Muscle of back (tissue), 11 donors: Measurements from ENCODE around the gene CRABP2. TPM values are rescaled to one million over a fixed set of nuclear protein-coding genes. Genes with fewer than 3 reads are reported as not detected.

ENCODE experiments used
- DNase-seq, 3 donors: peaks; one replicate each; pipeline versions ENCODE4 v3.0.0 to v3.0.0-alpha.2; 2013
- polyA plus RNA-seq, 10 donors: library from polyadenylated mRNA; unstranded; fragments of 120-200 nt; gene quantifications; one replicate each; pipeline ENCODE4 v1.2.1, GENCODE V29; 2013; ENCODE audit not compliant: insufficient read length in 10 of 10

Gene CRABP2
- polyA plus RNA-seq, 10 donors = 191 to 363 (median 287) TPM

DNA sequence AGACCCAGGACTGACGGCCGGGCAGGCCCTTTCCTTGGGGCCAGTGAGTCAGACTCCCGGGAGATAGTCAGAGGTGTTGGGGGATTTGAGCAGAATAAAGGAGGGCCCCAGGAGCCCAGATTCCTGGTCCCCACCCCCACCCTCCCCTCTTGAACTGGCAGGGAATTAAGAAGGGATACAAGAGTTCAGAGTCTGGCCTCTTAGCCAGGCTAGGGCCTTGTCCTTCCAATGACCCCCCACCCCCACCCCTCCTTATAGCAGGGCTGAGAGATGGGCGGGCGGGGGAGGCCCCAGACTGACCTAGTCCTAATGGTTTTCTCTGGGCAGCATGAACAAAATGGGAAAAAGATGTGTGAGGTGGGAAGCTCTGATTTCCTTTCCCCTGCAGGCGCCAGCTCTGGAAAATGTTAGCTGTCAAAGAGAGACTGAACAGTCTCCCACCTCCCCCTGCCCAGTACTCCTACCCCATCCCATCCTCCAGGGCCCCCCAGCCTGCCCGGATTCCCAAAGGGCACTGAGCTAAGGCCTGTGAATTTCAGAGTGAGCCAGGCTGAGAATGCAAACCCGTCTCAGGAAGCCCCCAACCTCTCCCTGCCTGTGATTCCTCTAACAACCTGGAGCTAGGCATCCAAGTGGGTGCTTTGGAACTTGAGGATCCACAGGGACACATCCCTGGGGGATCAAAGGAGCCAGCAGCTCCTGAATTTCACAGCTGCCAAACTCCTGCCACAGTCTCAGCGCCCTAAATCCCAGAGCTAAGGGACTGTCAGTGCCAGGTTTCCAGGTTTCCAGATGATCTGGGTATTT is 5.8 kb upstream of the CRABP2 start:
- DNase-seq = peak in 2 of 3 donors; percentile 67 to 78

DNA sequence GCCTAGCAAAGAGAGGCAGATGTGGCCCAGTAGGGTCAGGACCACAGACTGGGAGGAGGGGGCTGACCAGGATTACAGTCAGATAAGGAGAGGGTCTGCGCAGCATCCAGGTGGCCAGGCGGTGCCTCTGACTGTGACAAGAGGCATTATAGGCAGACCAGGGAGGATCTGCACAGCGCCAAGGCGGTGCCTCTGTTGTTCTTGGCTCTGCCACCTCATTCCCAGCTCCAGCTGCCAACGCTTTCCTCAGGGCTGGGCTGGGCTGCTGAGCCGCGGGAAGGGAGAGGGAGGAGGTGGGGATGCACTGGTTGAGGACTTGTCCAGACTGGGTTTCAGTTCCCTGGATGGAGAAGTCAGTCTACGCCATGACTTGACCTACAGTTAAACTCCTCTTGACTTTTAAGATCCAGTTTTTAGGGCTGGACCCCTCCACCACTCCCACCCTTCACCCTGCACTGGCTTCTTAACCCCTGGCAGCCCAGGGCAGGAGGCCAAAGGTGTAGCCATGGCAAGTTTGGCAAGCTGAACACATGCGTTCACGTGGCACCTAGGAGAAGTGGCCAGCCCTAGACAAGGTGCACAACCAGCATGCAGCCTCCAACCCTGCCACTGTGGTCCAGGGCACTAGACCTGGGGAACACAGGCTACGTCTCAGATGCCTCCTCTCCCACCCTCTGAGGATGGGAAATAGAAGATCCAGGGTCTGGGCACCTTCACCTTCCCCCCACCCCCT is 4.5 kb upstream of the CRABP2 start:
- peak in 2 of 3 donors; percentile 63 to 70 for DNase-seq

DNA sequence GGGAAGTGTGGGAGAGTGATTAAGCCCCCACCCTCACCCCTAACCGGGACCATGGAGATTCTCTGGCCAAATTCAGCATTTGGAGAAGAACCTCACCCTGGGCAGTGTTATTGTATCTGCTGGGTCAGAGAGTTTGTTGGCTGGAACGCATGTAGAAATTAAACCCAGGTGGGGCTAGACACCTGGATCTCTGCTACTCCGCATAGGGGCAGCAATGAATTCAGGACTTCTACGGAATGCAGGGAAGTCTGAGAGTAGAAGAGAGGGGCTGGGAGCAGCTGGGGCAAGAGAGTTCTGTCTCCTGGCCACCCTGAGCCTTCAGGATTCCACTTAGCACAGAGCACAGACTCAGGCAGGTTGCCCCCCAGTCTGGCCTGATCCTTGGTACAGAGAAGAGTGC is 3.6 kb upstream of the CRABP2 start:
- peak in 1 of 3 donors; percentile 48 for DNase-seq

DNA sequence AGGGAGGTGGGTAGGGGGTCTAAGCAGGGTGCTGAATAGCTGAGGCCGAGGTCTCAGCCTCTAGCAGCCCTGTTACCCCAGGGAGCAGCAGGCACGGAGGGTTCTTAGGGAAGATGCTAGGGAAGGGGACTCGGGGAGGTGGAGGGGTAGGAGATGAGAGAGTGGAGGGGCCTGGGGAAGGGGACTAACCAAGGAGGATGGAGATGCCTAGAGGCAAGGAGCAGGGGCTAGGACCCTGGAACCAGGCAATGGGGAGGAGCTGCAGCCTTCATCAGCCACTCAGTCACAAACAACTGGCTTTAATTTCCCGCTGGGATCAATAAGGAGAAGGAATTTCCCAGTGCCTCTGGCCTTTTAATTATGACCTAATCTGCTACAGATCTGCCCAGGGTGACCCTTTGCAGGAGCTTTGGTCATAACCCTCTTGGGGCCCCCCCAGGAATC is 2.9 kb upstream of the CRABP2 start:
- DNase-seq = no peak

DNA sequence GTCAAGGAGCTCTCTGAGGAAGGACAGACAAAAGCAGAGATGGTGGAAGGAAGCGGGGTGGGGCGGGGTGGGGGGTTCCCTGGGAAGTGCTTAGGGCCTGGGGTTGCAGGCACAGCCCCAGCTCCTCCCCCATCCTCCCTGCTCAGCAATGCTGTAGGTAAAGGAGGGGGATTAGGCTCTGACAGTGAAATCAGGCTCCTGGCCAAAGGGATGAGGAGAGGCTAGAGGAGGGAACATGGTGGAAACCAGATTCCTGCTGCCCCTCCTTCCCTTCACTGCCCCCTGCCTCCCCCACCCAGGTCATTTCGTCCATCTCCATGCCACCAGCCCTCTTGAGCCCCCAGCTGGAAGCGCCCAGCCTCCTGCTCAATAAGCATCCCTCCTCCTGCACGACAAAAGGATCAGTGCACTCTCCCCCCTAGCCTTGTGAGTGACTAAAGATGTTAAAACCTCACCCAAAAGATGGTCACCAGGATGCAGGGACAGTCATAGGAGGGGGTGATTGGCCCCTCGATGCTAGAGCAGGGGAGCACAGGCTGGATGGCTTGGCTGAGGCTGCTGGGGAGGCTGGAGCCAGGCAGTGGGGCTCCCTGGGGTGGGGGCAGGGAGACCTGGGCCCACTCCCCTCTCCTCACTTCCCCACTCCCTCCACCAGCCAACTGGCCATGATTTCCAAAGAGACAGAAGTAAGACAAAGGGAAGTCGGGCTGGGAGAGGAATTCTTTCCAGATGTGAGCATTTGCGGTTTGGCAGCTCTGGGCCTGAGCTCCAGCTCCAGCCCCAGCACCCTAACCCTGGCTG is 2.2 kb upstream of the CRABP2 start:
- peak; percentile 68 to 94 (median 85) for DNase-seq

DNA sequence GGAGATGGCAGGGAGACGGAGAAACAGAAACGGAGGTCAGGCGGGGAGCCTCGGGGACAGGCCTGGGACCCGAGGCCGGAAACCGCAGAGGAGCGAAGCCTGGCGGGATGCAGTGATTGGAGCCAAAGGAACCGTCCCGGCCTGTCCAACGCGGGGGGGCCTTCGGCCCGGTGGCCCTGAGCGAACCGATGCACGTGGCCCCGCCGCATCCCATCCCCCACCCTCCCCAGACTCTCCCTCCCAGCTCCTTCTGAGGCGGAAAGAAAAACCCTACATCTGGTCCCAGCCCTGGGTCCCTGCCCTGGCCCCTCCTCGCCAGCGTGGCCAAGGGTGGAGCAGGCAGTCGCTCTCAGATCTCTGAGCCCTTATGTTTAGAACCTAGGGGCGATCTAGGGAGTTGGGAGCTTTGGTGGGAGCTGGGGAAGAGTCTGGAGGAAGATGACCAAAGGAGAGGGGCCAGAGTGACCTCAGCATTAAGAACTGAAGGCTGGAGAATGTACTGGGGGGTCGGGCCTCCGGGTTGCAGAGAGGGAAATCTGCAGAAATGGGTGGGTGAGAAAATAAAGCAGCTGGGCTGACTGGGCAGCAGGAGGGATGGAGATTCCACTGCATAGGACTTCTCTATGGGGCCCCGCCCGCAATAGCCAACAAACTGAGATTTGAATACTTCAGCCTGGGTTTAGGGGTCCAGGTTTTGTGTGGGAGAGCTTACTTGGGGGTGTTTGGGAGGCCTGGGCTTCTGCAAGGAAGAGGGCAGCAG is 1.5 kb upstream of the CRABP2 start:
- peak; percentile 82 to 97 (median 94) for DNase-seq

DNA sequence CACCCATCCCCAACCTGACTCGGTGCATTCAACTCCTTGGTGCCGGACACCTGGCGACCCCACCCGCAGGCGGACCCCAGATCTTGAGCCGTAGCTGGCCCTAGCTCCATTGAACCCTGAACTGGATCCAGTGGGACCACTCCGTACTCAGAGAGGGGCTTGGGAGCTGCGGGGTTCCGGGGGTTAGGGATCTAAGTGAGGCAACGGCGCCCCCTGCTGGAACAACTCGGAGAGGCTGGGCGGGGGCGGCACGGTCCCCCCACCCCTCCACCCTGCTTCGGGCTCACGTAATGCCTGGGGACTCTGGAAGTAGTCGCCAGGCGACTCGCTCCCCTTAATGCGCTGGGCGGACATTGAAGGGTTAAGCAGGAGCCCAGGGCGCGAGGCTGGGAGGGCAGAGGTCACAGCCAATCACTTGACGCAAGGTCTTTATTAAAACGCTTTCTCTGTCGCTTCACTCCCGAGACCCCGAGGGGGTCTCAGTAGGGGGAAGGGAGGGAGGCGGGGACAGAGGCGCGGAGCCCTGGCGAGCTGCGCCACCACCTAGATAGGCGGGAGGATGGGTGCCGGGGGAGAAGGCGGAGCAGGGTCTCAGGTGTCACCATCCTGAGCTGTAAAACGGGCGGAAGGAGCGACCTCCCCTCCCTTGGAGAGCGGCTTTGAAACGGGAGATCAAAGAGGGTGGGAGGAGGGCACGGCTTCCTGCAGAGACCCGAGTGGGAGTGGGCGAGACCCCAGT is 704 bp upstream of the CRABP2 start:
- DNase-seq = peak; percentile 78 to 96 (median 89)

DNA sequence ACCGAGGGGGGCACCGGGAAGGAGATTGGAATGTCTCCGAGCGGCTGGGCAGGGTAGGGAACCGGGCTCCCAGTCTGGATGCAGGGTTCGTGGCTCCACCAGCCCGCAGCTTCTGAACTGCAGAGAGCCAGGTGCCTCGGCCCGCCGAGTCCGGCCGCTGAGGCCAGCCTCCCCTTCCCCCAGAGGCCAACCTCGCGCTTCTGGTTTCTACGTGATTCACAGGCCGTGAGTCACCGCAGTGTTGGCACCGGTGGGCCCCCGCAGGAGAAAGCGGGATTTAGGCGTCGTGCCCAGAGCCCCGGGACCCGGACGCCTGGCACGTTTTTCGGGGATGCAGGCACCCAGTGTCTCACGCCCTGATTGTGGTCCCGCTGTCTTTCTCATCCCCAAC is 458 bp downstream of the CRABP2 start:
- peak in 1 of 3 donors; percentile 69 for DNase-seq

DNA sequence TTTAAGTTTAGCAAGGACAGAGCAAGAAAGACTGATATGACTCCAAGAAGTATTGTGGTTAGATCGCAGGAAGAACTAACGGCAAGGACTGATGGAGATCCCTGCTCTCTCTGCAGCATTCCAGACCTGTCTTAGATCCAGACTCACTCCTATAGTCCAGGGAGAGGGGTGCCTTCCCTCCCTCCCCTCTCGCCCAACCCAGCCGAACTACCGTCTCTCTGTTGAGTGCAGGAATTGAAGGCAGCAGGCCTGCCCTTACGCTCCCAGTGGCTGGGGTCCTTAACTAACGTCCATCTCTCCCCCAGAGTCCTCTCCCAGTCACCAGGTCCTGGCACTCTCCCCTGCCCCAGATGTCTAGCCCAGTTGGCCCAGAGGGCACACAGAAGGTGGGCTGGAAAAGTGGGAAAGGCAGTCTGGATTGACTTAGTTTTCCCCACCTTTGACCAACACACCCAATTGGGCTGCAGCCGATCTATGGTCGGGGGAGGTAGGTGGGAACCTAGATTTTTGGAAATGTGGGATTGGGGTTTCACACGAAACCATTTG is 1.1 kb downstream of the CRABP2 start:
- DNase-seq = peak in 1 of 3 donors; percentile 50

DNA sequence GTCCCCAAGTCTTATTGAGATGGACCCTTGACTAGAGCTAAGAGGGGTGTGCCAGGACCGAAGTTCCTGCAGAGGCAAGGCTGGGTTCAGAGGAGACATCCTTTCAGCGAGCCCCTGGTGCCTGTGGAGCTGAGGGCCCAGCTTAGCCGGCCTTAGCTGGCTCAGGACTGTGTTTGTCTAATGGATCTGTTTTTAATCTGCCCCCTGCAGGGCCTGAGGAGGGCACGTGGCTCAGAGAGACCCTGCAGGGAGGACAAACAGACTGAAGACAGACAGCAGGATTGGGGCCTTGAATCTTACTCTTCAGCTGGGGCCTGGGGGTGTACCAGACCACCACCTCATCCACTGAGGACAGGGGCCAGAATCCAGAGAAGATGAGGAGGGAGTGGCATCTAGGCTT is 1.6 kb downstream of the CRABP2 start:
- peak in 1 of 3 donors; percentile 26 for DNase-seq

DNA sequence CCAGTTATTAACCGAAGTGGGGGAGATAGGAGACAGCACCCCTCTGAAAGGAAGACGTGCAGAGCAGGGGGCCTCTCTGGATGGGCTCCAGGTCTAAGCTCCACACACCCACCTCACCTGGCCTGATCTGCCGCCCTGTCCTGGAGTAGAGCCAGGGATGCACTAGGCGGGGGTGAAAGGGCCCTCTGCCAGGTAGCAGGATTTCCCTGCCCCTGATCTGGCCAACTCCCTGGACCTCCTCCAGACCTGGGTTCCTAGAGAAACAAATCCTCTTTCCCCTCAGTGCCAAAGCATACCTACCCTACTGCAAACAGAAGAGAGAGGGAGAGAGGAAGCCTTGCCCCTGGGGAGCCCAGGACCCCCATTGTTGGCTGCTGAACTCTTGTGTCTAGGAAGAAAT is 2.0 kb downstream of the CRABP2 start:
- DNase-seq = peak in 1 of 3 donors; percentile 21

DNA sequence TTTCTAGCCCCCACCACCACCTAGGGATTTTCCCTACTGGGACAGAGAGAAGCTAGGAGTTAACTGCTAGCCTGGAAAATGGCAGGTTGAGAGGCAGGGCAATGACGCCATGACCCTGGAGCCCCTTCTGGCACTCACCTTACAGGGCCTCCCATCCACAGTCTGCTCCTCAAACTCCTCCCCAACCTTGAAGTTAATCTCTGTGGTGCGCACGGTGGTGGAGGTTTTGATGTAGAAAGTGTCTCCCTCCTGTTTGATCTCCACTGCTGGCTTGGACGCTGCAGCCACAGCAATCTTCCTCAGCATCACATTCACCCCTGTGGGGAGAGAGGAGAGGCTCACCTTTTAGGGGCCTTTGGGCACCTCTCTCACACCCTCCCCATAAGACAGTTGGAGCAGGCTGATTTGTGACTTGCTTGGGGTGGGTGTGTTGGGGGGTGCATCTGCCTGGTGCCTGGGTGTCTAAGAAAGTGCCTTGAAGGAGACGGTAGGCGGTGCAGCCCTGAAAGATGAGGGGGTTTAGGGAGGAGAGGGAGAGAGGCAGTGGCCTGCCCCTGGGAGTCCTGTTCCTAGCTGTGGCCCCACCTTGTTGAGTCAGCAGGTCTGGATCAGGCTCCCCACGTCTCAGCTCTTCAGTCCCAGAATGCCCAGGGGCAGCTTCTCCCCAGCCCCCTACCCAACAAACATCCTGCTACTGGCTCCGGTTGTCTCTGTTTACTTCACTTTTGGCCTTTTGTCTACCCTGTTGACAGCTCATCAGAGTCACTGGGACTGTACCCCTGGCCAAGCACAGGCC is 4.4 kb downstream of the CRABP2 start:
- DNase-seq = no peak

DNA sequence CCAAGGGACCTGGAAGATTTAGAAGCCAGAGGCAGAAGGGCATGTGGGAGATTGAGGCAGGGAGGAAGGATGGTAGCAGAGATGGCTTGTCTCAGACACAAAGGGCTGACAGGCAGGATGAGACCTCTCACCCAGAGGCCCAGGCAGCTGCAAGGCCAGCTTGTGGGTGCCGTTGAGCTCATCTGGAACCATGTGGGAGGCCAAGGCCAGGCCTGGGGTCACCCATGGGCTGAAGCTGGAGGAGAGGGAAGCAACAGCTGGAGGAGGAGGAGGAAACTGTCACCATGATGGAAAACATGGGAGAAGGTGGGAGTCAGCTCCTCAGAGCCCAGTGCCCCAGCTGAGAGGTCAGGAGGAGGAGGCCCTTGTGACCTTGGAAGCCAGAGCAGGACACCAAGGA is 6.4 kb downstream of the CRABP2 start:
- no peak for DNase-seq

DNA sequence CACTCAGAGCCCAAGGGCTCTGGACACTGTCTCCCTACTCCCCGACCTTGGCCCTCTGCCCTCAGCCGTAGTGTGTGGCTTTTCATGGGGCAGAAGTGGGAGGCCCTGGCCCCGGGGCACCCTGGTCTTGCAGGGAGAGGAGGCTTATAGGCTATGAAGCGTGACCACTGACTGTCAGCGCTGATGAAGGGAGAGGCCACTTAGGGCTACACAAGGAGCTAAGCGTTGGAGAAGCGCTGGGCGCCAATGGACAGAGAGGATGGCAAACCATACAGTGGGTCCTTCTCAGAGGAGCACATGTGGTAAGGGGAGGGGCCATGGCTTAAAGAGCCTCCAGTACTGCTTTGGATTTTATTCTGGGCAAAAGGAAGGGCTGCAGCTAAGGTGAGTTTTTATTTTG is 7.9 kb downstream of the CRABP2 start:
- DNase-seq = no peak

DNA sequence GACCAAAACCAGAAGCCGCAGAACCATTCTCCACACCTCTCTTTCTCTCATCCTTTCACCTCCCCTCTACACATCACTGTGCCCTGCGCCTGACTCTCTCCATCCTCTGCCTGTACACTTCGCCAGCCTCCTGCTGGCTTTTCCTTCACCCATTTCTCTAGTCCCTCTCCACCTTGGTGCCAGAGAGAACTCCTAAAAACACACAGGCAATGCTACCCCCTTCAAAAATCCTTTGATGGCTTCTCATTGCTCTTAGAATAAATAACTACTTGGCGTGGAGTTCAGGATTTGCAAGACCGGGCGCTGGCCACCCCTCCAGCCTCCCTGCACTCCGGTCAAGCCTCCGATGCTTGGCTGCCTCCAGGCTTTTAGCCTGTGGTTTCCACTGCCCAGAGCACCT is 8.6 kb downstream of the CRABP2 start:
- DNase-seq = no peak

DNA sequence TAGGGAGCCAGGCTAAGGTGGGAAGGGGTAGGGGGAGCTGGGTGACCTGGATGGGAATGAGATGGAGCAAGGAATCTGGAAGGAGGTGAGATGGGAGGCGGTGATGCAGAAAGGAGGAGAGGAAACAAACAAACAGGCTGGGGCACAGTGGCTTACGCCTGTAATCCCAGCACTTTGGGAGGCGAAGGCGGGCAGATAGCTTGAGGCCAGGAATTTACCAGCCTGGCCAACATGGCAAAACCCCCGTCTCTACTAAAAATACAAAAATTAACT is 10.8 kb downstream of the CRABP2 start:
- DNase-seq = no peak

DNA sequence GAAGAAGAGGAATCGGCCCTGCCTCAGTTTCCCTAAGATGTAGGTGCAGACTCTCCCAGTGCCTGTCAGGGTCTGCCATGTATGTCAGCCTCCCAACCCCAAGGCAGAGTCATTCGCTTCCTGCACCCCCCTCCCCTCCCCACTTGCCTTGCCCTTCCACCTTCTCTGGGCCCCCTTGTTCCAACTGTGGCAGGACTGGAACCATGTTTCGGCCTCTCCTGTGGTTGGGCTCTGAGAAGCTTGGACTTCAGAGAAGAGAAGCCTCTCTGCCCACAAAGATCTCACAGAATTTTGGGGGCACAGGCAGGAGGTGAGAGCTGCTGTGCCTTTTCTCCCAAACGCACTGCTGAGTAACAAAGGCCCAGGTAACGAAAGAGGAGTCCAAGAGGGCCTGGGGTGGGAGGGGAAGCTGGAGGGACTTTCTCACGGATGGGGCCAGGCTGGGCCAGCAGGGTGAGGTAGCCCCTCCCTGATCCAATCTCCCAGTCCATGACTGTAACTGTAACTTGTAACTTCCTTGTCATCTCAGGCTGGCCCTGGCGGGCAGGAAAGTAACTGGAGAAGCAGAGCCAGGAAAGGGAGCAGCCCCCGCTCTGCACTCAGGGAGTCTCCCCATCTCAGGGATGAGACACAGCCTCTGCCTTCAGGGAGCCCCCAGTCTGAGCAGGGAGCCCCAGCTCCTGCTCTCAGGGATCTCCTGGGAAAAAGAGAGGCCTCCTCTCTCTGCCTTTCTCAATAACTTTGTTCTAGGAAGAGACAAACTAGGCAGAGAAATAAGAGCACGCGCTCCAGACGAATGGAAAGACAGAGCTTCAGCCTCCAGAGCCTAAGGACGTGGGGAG is 11.3 kb downstream of the CRABP2 start:
- peak in 1 of 3 donors; percentile 49 for DNase-seq

DNA sequence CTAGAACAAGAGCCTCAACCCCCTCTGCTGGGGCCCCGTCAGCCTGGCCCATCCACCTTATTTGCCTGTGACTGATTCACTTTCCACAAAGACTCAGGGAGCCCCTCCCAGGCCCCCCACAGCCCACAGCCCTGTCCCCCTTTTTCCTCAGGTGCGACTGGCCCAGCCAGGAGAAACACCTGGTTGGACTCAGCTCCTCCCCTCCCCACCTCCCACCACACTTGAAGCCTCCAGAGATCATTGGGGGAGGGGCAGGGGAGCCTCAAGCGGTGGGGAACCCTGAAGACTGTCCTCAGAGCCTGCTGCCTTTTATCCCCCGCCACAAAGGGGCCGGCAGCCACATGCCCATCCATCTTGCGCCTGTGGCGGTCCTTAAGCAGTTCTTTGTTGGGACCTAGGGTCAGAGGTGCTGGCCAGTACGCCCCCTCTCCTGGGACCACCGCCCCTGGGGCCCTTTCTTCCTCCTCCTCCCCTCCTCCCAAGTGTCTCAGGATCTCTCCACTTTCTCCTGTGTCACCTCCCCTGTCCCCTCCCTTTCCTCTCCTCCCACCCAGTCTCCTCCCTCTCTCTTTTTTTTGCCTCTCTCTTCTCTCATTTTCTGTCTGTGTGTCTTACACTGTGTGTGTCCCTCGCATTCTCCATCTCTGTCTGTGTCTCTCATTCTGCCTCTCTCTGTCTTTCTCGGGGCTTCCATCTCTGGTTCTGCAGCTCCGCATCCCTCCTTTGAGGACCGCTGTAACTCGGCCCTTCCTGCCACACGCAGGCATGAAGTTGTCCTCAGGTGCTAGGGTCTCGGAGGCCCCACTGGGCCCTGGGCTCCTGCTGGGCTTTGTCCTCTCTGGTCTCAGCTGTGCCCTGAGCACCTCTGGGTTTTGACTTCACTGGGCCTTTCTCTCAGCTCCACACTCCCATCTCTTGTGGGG is 12.2 kb downstream of the CRABP2 start:
- DNase-seq = peak in 1 of 3 donors; percentile 60
